Ishikawa (cell line): Measurements from ENCODE around the gene EHBP1L1.

Source experiments
- EGR1 ChIP-seq: IDR thresholded peaks from 2 replicates; pipeline ENCODE4 v1.6.1; 2012
- RAD21 ChIP-seq: IDR thresholded peaks from 2 replicates; pipeline ENCODE4 v1.6.1; 2012; ENCODE audit warnings: low read depth
- TCF12 ChIP-seq: IDR thresholded peaks from 2 replicates; pipeline ENCODE4 v1.6.1; 2012; ENCODE audit warnings: low read depth

- TF ChIP-seq TCF12: no peak
- TF ChIP-seq RAD21: no peak
- TF ChIP-seq EGR1: no peak
These were observed 40.2 kb downstream of the EHBP1L1 start for GRCh38 chr11:65615950-65616574.
